ENCODE measurements around the gene SLC12A7.

DNA sequence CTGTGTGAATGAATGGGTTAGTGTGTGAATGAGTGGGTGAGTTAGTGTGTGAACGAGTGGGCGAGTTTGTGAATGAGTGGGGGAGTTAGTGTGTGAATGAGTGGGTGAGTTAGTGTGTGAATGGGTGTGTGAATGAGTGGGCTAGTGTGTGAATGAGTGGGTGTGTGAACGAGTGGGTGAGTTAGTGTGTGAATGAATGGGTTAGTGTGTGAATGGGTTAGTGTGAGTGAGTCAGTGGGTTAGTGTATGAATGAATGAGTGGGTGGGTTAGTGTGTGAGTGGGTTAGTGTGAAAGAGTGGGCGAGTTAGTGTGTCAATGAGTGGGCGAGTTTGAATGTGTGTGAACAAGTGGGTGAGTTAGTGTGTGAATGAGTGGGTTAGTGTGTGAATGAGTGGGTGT, 67.7 kb downstream of the SLC12A7 start:
- TF ChIP-seq POLR2A (IDR thresholded peaks at IDR 0.05; ENCODE audit: low read length) (no peak), GATA1 (IDR thresholded peaks at IDR 0.05; ENCODE audit: low read depth, low read length) (no peak)
